Left forelimb (tissue), 1 donor: ENCODE results near the gene CCL27.

ENCODE experiments used
- DNase-seq: peaks from one replicate; pipeline ENCODE4 v3.0.0-alpha.2; 2018; ENCODE audit warnings: low spot score

Gene CCL27, protein sequence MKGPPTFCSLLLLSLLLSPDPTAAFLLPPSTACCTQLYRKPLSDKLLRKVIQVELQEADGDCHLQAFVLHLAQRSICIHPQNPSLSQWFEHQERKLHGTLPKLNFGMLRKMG

DNA sequence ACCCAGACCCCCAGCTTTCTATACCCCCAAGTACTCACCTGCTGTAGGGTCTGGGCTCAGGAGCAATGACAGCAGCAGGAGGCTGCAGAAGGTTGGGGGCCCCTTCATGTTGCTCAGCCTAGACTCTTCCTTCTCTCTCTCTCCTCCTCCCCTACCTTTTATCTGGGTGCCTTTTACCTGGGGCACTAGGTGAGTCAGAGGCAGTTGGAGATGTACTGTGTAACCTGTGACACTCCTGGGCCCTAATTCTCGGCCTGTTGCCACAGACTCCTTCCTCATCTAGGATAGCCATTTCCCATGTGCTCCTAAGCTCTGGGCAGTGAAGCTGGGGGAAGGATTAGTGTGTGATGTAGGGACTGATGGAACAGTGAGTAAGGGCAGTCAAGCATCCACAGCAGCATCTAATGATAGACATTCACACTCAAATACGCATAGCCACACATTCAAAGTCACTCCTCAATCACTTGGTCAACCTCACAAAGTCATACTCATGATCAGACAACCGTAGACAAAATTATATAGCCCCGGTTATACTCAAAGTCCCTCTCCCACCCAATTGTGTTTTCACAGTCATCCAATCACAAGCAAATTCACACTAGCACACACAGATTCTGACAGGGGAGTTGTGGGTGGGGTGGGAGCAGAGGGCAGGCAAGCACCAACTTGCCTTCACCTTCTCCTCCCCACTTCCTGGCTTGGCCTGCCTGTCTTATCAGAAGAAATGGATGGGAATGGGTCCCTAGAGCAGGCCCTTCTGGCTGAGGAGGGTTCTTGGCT lies at the start of gene CCL27:
CCL27 (minus strand) TSS at position 132 of the 777 bp plus-strand sequence; CDS start at position 108, 24 bp downstream.
- no peak for DNase-seq

DNA sequence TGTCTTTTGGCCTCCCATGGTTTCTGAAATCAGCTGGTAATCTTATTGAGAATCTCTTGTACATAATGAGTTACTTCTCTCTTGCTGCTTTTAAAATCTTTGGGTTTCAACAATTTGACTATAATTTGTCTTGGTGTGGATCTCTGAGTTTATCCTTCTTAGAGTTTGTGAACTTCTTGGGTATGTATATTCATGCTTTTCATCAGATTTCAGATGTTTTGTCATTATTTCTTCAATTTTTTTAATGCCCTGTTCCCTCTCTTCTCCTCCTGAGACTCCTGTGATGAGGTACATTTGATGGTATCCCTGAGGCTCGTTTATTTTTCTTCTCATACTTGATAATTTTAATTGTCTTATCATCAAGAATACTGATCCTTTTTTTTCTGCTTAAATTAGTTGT lies 49.7 kb upstream of the CCL27 start:
- DNase-seq, result no peak

DNA sequence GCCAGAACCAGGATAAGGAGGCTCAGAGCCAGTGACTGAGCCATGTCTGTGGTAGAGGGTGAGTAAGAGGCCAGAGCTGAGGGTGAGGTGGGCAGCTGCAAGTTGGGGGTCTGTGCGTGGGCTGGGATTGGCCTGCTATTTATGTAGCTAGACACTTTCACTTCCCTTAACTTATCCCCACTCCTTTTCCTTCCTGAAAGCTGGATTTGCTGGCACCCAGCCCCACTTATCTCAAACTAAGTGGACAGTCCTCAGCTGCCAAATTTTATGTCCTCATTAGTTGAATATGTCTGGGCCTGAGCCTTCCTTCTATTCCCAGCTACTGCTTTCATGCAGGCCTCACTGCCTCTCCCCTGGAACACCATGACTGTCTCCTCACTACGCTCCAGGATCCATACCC lies 47.6 kb upstream of the CCL27 start, which contains the start of gene CCL21:
CCL21 (minus strand) TSS at position 114 of the 400 bp plus-strand sequence; CDS start at position 44, 70 bp downstream.
- no peak for DNase-seq

DNA sequence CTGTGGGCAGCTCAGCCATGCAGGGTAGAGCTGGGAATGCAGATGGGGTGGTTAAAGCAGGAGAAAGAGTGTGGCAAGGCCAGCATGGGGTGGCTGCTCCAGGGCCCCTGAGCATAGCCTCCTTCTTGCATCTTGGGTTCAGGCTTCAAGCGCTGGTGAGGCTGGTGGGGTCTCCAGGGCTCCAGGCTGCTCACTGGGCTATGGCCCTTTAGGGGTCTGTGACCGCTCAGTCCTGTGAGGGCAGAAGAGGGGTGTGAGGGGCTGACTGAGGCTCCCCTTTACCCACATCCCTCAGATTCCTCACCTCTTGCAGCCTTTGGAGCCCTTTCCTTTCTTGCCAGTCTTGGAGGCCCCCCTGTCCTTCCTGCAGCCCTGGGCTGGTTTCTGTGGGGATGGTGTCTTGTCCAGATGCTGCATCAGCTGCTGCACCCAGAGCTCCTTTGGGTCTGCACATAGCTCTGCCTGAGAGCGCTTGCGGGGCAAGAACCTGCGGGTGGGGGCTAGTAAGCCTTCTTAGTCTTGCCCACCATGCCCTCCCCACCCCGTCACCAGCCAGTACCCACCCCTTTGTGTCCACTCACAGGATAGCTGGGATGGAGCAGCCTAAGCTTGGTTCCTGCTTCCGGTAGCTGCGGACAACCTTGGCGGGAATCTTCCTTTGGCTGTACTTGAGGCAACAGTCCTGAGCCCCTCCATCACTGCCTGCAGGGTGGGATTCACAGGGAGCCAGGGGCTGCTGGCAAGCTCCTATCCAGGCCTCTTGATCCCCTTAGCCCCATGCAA lies 46.9 kb upstream of the CCL27 start:
- DNase-seq, result no peak

DNA sequence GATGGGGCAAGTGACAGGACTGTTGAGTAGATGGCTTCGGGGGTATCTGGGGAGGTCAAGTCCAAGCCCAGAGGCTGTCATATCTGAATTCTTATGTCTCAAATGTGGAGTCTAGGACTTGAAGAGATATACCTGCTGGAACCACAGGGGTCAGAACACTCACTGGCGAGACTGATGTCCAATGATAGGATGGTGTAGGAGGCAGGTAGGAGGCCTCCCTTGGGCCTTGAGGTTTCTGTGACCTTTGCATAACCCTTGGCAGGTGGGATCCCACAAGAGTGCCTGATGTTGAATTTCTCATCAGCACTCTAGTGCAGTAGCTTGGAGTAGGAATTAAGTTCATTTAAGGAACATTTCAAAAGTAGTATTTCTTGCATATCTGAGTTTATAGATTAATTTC lies 44.7 kb upstream of the CCL27 start:
- DNase-seq, result no peak

DNA sequence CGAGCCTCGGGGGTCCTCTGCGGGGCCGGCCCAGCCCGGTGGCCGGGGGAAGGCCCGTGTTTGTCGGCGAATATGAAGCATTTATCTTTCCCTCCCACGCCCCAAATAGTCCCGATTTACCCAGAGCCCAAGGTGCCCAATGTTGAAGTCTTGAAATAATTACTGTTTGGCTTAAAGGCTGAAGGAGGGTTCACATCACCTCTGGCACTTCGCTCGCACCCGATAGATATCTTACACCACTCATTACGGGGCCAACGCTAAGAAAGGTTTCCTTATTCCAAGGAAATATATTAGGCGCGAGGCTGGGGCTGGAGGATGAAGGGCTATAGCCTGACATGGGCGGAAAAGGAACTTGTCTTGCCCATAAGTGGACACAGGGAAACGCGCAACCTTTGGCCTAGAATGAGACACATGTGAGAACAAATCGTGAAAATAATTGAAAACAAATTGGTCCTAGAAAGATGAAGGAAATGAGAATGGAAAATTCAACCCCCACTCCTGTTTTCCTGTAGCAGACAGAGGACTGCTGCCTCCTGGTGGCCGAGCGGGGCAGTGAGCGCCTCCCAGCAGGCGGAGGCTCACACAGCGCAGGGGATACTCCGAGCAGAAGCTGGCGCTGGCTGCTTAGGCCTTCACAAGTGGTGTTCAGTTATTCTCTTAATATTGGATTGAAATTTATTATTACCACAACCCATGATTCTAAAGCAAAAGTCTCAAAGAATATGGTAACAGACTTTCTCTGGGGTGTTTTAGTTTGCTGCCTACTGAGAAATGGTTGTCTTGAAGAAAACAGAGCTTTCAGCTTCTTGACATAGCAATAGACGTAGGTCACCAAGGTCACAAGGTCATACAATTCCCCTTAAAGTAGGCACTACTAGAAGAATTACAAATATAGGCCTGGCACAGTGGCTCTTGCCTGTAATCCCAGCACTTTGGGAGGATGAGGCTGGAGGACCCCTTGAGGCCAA lies 39.6 kb upstream of the CCL27 start:
- DNase-seq, result peak; percentile 88

DNA sequence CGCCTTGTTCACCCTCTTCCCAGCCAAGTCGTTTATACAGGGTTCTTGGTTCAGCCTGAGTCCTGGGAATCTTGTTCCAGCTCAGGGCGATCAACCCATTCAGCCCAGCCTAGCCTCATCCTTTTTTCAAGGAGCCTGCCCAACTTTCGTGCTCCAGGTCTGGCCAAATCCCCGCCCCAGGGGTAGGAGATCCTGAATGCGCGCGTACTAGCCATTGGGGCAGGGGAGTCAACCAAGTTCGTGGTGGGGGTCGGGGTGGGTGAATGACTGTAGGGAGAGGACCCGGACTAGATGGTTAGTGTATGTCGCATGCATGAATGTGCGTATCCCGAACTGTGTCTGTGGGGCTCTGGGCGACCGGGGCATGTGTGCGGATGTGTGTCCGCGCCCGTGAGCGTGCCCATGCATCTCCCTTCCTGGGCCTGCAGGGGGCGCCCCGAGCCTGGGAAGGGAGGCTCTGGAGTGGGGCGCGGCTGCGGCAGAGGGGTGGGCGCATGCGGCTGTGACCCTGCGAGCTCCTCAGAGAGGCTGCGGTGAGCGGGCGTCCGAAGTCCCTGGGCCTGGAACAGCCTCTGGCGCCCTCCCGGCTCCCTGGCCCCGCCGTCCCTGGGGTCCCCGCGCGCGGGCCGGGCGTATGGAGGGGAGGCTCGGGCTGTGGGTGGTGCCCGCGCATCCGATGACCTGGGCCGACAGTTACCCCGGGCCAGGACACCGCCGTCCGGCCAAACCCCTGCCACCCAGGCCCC lies 38.7 kb upstream of the CCL27 start:
- peak; percentile 81 for DNase-seq

DNA sequence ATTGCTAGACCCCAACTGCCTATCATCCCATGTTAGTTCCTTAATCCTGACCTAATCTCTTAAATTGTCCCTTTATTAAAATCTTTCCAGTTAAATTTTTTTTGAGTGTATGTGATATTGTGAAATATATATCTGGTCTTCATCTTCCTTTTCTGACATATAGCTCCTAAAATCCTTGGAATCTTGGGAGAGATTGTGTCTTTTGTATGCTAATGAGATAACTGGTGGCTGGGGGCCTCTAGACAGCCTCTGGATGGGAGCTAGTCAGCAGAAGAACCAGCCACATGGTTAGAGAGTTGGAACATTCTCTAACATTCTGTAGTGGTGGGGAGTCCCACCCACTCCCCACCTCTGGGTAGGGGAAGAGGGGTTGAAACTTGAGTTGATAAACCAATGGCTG lies 32.4 kb upstream of the CCL27 start:
- DNase-seq, result no peak

DNA sequence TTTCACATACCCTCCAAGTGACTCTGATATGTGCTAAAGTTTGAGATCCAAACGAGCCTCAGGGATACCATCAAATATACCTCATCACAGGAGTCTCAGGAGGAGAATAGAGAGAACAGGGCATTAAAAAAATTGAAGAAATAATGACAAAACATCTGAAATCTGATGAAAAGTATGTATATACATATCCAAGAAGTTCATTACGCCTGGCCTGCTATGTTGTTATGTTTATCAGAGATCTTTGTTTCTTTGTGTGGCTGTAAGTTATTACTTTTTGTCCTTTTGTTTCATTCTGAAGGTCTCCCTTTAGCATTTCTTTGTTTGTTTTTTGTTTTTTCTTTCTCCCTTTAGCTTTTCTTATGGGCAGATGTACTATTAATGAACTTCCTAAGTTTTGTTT lies 31.1 kb upstream of the CCL27 start:
- no peak for DNase-seq

DNA sequence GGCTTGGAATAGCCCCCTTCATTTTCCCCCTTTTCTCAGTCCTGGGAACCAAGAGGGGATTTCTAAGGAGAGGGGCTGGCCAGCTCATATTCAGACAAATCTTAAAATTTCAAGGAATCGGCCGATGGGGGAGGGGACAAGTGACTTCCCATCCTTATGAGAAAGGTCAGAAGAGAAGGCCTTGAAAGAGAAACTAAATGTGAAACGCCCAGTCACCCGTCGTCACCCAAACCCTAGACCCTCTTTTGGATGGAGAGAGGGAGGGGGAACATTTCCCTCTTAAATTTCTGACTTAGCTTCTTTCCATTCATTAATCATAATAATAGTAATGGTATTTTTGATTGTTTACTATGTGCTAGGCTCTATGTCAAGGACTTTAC lies 29.5 kb upstream of the CCL27 start:
- DNase-seq, result no peak

DNA sequence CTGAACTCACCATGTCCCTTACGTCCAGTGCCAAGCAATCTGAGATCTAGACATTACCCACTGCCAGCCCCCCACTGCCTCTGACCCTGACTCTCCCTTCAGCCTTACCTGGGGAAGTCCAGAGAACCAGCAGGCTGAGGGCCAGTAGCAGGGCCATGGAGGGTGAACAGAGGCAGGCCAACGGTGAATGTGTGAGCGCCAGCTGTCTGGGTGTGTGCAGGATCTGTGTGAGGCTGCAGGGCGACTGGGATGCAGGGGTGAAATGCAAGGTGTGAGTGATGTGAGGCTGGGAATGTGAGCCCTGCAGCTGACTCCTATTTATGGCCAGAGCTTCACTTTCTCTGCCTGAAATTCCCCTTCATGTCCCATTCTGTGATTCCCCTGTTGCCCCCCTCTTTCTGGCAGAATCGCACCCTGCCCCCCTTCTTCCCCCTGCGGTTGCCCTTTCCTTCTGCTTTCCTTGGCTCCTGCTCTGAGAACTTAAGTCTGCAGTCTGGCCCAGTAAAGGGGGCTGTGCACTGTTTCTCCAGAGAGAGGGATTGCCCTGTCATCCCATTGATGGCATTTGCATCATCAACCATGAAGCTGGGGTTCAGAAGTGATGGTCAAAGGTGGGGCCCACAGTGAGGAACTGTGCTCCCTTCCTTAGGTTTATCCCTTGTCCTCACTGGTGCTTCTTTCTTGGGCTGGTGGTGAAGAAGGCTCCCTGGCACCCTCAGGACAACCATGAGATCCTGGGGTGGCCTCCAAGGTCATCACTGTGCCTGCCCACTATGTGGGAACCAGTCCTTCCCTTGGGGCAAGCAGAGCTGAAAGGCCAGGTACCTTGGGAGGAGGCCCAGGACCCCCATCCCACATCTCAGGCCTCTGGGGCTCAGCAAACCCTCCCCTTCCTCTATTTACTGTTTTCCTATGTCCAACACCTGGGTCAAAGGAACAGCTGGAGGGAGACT lies 28.8 kb upstream of the CCL27 start, which contains the start of gene CCL19:
CCL19 (minus strand) TSS at position 294 of the 953 bp plus-strand sequence; CDS start at position 157, 137 bp downstream.
- DNase-seq, result no peak

DNA sequence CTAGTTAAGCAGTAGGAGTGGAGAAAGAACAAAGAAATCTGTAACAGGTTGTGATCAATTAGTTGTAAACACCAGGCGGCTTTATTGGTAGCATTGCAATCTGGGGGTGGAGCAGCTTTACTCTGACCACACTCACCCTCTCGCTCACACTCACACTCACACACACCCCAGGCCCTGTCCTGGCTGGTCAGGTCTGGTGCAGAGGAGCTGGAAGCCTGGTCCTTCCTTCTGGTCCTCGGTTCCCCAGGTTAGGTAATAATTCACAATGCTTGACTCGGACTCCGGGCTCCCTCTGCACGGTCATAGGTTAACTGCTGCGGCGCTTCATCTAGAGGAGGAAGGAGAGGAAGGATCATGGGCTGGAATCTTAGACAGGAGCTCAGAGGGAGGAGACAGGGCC lies 27.1 kb upstream of the CCL27 start:
- DNase-seq, result no peak

DNA sequence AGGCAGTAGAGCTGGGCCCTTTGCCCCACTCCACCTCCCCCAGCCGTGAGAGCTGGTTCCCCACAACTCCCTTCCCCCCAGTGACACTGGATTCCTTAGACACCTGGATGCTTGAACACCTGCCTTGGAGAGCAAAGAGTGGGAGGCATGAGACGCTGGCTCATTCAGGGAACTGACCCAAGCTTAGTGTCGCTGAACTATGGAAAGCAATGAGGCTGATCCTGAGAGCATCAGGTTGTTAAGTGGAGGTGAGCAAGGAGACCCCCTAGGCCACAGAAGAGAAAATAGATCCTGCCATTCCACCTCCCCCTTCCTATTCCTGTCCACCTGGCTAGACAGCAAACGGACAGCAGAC lies 26.6 kb upstream of the CCL27 start:
- DNase-seq, result no peak

DNA sequence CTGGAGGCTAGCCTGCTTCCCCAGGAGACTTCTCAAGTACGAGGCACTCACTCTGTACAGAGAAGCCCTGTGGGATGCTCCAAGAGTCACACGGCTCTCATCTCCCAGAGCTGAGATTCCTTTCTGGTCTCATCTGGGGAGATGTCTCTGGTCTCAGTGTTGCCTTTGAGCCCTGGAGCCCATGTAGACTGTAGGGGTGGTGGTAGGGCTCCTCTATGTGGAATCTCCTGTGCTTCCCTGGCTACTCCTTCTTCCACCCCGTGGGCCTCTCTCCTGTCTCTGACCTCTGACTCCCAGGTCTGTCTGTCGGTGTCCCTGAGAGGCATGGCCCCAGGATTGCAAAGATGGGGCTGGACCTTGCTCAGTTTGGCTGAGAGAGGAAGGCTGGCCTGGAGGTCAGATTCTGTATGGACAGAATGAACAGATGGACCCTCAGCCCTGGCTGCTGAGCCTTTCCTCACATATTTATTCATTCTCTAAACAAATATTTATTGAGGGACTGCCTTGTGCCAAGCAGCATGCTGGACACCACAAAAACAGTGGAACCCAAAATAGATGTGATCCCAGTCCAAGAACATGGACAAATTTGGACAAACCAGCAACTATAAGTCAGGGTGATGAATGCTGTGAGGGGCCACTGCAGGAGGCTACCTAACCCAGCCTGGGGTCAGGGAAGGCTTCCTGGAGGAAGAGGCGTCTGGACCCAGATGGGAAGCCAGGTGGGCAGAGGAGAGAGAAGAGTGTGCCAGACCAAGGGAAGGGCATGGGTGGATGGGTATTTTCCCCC lies 26.1 kb upstream of the CCL27 start:
- no peak for DNase-seq

DNA sequence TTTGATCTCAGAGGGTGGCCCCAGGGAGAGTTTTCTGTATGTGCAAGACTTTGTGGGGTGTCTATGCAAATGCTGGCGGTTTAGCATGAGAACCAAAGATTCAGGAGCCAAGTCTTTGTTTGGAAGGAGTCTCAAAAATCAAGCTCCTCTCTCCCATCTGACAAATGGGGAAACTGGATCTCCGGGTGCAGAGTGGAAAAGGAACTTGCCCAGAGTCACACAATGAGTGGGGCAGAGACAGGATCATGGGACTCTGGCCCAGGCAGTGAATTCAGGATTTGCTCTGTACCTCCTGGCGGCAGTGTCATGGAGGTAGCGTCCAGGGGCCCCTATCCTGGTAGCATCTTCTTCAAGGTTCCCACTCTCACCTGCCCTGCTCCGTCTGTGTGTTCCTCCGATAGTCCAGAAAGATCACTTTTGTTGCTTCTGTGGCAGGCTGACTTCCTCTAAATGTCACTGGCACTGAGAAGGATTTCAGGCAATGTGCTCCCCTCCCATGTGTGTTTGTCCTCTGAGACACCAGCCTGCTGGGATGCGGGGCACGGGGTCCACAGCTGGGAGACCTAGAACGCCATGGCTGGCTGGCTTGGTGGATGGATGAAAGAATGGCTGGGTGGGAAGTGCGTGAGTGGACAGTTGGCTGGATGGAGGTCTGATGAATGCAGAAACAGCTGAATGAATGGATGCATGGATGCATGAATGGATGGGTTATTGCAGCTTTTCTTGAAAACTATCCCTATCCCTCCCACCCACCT lies 25.0 kb upstream of the CCL27 start:
- DNase-seq, result no peak

DNA sequence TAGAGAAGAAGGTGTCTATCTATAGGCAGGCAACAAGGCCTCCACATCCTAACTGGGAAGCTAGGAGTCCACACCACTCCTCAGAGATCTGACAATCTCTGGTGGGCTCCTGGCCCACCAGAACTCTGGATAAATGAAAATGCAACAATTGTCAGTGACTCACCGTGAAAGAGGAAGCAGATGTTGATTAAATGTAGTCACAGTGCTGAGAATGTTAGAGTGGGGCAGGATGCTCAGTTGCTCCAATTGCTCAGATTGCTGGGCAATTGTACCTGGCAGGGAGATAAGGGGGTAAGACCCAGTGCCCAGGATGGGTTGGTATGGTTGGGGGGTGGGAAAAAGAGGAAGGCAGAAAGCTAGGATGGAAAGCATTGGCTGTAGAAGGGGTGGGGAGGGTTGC lies 24.3 kb upstream of the CCL27 start:
- no peak for DNase-seq

DNA sequence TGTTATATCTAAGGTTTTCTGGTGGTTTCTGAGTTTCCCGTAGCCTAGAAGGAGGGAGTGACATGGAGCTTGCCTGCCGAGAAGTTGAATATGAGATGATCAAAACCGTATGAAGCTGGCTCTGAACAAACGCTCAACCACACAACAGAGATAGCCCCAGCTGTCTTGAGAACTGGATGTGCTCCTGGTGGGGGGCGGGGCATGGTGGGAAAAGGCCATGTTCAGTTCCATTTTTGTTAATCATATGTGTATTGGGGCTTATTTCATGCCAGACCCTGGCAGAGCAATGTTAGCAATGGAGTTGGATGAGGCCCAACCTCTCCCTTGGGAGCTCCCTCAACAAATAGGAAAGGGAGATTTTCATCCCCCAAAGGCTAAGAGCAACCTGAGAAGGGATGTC lies 23.8 kb upstream of the CCL27 start:
- no peak for DNase-seq

DNA sequence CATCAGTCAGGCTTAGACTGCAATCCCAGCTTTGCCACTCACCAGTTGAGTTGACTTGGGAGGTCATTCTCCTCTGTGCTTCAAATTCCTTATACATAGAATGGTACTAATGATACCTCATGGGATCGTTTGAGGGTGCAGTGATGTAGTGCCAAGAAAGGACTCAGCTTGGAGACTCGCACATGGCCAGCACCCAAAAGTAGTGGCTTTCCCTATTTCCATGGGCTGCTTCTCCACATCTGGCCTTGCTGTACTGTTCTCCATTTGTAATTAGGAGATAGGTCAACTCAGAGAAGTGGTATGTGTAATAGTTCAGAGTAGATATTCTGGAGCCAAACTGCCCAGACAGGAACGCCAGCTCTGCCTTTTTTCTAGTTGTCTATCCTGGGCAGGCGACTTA lies 23.1 kb upstream of the CCL27 start:
- no peak for DNase-seq
